ENCODE measurements around the gene CDK10.
"Not testable (repeated sequence)": the region's sequence is repeated elsewhere in the genome, so short reads cannot be mapped to it uniquely, and the experiment has no call there.

CDK10 gene

GRCh38 chr16:89667633-89668032, 18.9 kb upstream of the CDK10 start:
- no peak for DNase-seq (ENCODE audit: low read depth in 3 of 3, low spot score in 1 of 3)

- DNase-seq (ENCODE audit: low read depth in 3 of 3, low spot score in 1 of 3): no peak
Observed at GRCh38 chr16:89668790-89669158, 17.7 kb upstream of the CDK10 start.

GRCh38 chr16:89669755-89670154, 16.7 kb upstream of the CDK10 start:
- no peak for DNase-seq (ENCODE audit: low read depth in 3 of 3, low spot score in 1 of 3)

GRCh38 chr16:89670496-89671431, 15.7 kb upstream of the CDK10 start:
- DNase-seq (ENCODE audit: low read depth in 3 of 3, low spot score in 1 of 3): no peak

GRCh38 chr16:89671565-89671964, 14.9 kb upstream of the CDK10 start:
- DNase-seq (ENCODE audit: low read depth in 3 of 3, low spot score in 1 of 3): not testable (repeated sequence)

- DNase-seq (ENCODE audit: low read depth in 3 of 3, low spot score in 1 of 3): no peak
Observed at GRCh38 chr16:89672177-89672941, 14.1 kb upstream of the CDK10 start.

GRCh38 chr16:89678258-89678657, 8.2 kb upstream of the CDK10 start:
- DNase-seq (ENCODE audit: low read depth in 3 of 3, low spot score in 1 of 3): no peak

- no peak for DNase-seq (ENCODE audit: low read depth in 3 of 3, low spot score in 1 of 3)
Observed at GRCh38 chr16:89685916-89686315, 573 bp upstream of the CDK10 start.

GRCh38 chr16:89687092-89687940, 827 bp downstream of the CDK10 start:
- DNase-seq (ENCODE audit: low read depth in 3 of 3, low spot score in 1 of 3): no peak

GRCh38 chr16:89688395-89688794, 1.9 kb downstream of the CDK10 start:
- DNase-seq (ENCODE audit: low read depth in 3 of 3, low spot score in 1 of 3): no peak

- DNase-seq (ENCODE audit: low read depth in 3 of 3, low spot score in 1 of 3): no peak
Observed at GRCh38 chr16:89689142-89689541, 2.7 kb downstream of the CDK10 start.

- not testable (repeated sequence) for DNase-seq (ENCODE audit: low read depth in 3 of 3, low spot score in 1 of 3)
Observed at GRCh38 chr16:89689621-89690020, 3.1 kb downstream of the CDK10 start.

- no peak for DNase-seq (ENCODE audit: low read depth in 3 of 3, low spot score in 1 of 3)
Observed at GRCh38 chr16:89690392-89690901, 4.0 kb downstream of the CDK10 start.

GRCh38 chr16:89691231-89691985, 4.9 kb downstream of the CDK10 start:
- no peak for DNase-seq (ENCODE audit: low read depth in 3 of 3, low spot score in 1 of 3)

GRCh38 chr16:89691986-89692569, 5.6 kb downstream of the CDK10 start:
- no peak for DNase-seq (ENCODE audit: low read depth in 3 of 3, low spot score in 1 of 3)

GRCh38 chr16:89693289-89693731, 6.8 kb downstream of the CDK10 start:
- no peak for DNase-seq (ENCODE audit: low read depth in 3 of 3, low spot score in 1 of 3)

- DNase-seq (ENCODE audit: low read depth in 3 of 3, low spot score in 1 of 3): no peak
Observed at GRCh38 chr16:89693931-89694783, 7.7 kb downstream of the CDK10 start.

GRCh38 chr16:89694784-89695085, 8.2 kb downstream of the CDK10 start:
- DNase-seq (ENCODE audit: low read depth in 3 of 3, low spot score in 1 of 3): not testable (repeated sequence)

Data from stimulated activated CD4-positive, alpha-beta T cell treated with anti-CD3 and anti-CD28 coated beads, TNF-alpha, amount 100 ng/mL, for 1 hour (primary cell).